HEK293 (cell line): ENCODE results near the gene ST8SIA3.

Experiments used
- CTCF ChIA-PET: fragments of 350-600 bp; formaldehyde crosslinking; extraction: SDS; loops from one replicate; lab custom pipeline; 2021; ENCODE audit warnings: antibody characterized with exemption; lab: Yijun Ruan, JAX
- POLR2A ChIA-PET: fragments of 300-600 bp; formaldehyde crosslinking; extraction: SDS; loops from one replicate; lab custom pipeline; 2020; ENCODE audit warnings: antibody characterized with exemption, inconsistent platforms; lab: Yijun Ruan, JAX
- H3K27ac ChIP-seq: fragments of 200-500 bp; sonication (Bioruptor generic); 2 replicates; pipeline ENCODE4 v1.5.1; 2014; ENCODE audit warnings: low read depth, low read length, control low read depth, inconsistent platforms; ENCODE audit errors: extremely low read depth
- H3K36me3 ChIP-seq, 2 experiments: fragments of 200-500 bp in 1 of 2; sonication (Bioruptor generic) in 1 of 2; 1 replicate in 1 of 2; 2 replicates in 1 of 2; pipeline ENCODE4 v1.5.1; 2014 to 2017; ENCODE audit warnings: inconsistent platforms in 2 of 2, low read length in 2 of 2; ENCODE audit not compliant: control insufficient read depth in 2 of 2, insufficient read depth in 1 of 2
- H3K4me1 ChIP-seq: fragments of 200-500 bp; sonication (Bioruptor generic); 2 replicates; pipeline ENCODE4 v1.5.1; 2014; ENCODE audit warnings: mild to moderate bottlenecking, low read length, inconsistent platforms; ENCODE audit not compliant: control insufficient read depth, insufficient read depth
- H3K4me3 ChIP-seq: 2 replicates; pipeline ENCODE4 v1.5.1; 2011; ENCODE audit warnings: low read depth, mild to moderate bottlenecking, control low read depth, low read length, moderate library complexity
- H3K9me3 ChIP-seq: fragments of 200-500 bp; sonication (Bioruptor generic); 2 replicates; pipeline ENCODE4 v1.5.1; 2014; ENCODE audit warnings: low read depth, low read length, inconsistent platforms; ENCODE audit not compliant: control insufficient read depth, insufficient read depth
- KLF7 ChIP-seq: fragments of 450-650 bp; formaldehyde crosslinking; IDR thresholded peaks from 2 replicates; pipeline ENCODE4 v1.5.1; 2016; ENCODE audit warnings: missing biosample characterization, missing genetic modification characterization, borderline replicate concordance
- RBAK ChIP-seq: fragments of 450-650 bp; formaldehyde crosslinking; IDR thresholded peaks from 2 replicates; pipeline ENCODE4 v1.5.1; 2016; ENCODE audit warnings: missing biosample characterization, missing genetic modification characterization
- SALL2 ChIP-seq: fragments of 450-650 bp; formaldehyde crosslinking; IDR thresholded peaks from 2 replicates; pipeline ENCODE4 v1.5.0; 2017; ENCODE audit warnings: missing biosample characterization, mild to moderate bottlenecking, missing genetic modification characterization, borderline replicate concordance
- SCRT1 ChIP-seq: fragments of 450-650 bp; formaldehyde crosslinking; IDR thresholded peaks from 2 replicates; pipeline ENCODE4 v1.5.1; 2016; ENCODE audit warnings: missing biosample characterization, missing genetic modification characterization, borderline replicate concordance
- SCRT2 ChIP-seq: fragments of 450-650 bp; formaldehyde crosslinking; IDR thresholded peaks from 2 replicates; pipeline ENCODE4 v1.5.1; 2016; ENCODE audit warnings: missing biosample characterization, missing genetic modification characterization
- TRIM28 ChIP-seq: IDR thresholded peaks from 2 replicates; pipeline ENCODE4 v1.6.1; 2011; ENCODE audit warnings: low read length, control low read depth, borderline replicate concordance
- ZNF133 ChIP-seq: fragments of 450-650 bp; formaldehyde crosslinking; IDR thresholded peaks from 2 replicates; pipeline ENCODE4 v1.5.1; 2016; ENCODE audit warnings: missing biosample characterization, missing genetic modification characterization
- ZNF16 ChIP-seq: fragments of 450-650 bp; formaldehyde crosslinking; IDR thresholded peaks from 2 replicates; pipeline ENCODE4 v1.5.1; 2016; ENCODE audit warnings: low read depth, missing biosample characterization, missing genetic modification characterization
- ZNF175 ChIP-seq: fragments of 450-650 bp; formaldehyde crosslinking; IDR thresholded peaks from 2 replicates; pipeline ENCODE4 v1.5.1; 2016; ENCODE audit warnings: missing biosample characterization, missing genetic modification characterization
- ZNF292 ChIP-seq: fragments of 450-650 bp; formaldehyde crosslinking; IDR thresholded peaks from 2 replicates; pipeline ENCODE4 v1.5.1; 2016; ENCODE audit warnings: low read depth, missing biosample characterization, missing genetic modification characterization, borderline replicate concordance
- ZNF341 ChIP-seq: fragments of 450-650 bp; formaldehyde crosslinking; IDR thresholded peaks from 2 replicates; pipeline ENCODE4; 2016; ENCODE audit warnings: low read depth, missing biosample characterization, missing genetic modification characterization
- ZNF514 ChIP-seq: fragments of 450-650 bp; formaldehyde crosslinking; IDR thresholded peaks from 2 replicates; pipeline ENCODE4 v1.5.1; 2016; ENCODE audit warnings: missing biosample characterization, missing genetic modification characterization
- ZNF530 ChIP-seq: fragments of 450-650 bp; formaldehyde crosslinking; IDR thresholded peaks from 2 replicates; pipeline ENCODE4 v1.5.1; 2016; ENCODE audit warnings: low read depth, missing biosample characterization, missing genetic modification characterization
- ZNF785 ChIP-seq: fragments of 450-650 bp; formaldehyde crosslinking; IDR thresholded peaks from 2 replicates; pipeline ENCODE4 v1.5.1; 2016; ENCODE audit warnings: missing biosample characterization, missing genetic modification characterization
- ZSCAN16 ChIP-seq: fragments of 450-650 bp; formaldehyde crosslinking; IDR thresholded peaks from 2 replicates; pipeline ENCODE4 v1.5.1; 2016; ENCODE audit warnings: missing biosample characterization, missing genetic modification characterization
- TF ChIP-seq, protein P1 (sequence below): fragments of 450-650 bp; formaldehyde crosslinking; IDR thresholded peaks from 2 replicates; pipeline ENCODE4 v1.5.1; 2016; ENCODE audit warnings: missing biosample characterization, missing genetic modification characterization
- TF ChIP-seq, protein P2 (sequence below): fragments of 450-650 bp; formaldehyde crosslinking; IDR thresholded peaks from 2 replicates; pipeline ENCODE4 v1.5.1; 2016; ENCODE audit warnings: missing biosample characterization, missing genetic modification characterization
- TF ChIP-seq, protein P3 (sequence below): fragments of 450-650 bp; formaldehyde crosslinking; IDR thresholded peaks from 2 replicates; pipeline ENCODE4 v1.5.1; 2016; ENCODE audit warnings: missing biosample characterization, missing genetic modification characterization, borderline replicate concordance

Gene ST8SIA3

DNA sequence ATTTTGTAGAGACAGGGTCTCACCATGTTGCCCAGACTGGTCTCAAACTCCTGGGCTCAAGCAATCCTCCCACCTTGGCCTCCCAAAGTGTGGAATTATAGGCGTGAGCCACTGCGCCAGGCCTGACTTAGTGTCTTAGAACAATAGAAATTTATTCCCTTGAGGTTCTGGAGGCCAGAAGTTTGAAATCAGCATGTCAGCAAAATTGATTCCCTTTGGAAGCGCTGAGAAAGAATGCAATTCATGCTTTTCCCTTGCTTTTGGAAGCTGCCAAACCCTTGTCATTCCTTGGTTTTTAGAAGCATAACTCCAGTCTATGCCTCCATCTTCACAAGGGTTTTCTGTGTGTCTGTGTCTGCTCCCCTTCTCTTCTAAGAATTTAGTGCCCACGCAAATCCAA lies 20.7 kb downstream of the ST8SIA3 start:
- Histone ChIP-seq H3K4me1 (no peaks in the 10 kb centered on the region), H3K4me3 (no peak overlapping the region)
- ChIA-PET POLR2A (no interaction called here), CTCF (no interaction called here)
- TF ChIP-seq ZNF133 (tag by site-specific recombination) (no peak), ZNF341 (tag by site-specific recombination) (no peak), ZNF514 (tag by site-specific recombination) (no peak), ZNF292 (tag by site-specific recombination) (no peak), ZNF530 (tag by site-specific recombination) (no peak), TRIM28 (no peak), RBAK (tag by site-specific recombination) (no peak), ZSCAN16 (tag by site-specific recombination) (no peak), ZNF16 (tag by site-specific recombination) (no peak), ZNF785 (tag by site-specific recombination) (no peak), SALL2 (no peak), SCRT1 (tag by site-specific recombination) (no peak), ZNF175 (tag by site-specific recombination) (no peak)
- TF ChIP-seq, protein P1, sequence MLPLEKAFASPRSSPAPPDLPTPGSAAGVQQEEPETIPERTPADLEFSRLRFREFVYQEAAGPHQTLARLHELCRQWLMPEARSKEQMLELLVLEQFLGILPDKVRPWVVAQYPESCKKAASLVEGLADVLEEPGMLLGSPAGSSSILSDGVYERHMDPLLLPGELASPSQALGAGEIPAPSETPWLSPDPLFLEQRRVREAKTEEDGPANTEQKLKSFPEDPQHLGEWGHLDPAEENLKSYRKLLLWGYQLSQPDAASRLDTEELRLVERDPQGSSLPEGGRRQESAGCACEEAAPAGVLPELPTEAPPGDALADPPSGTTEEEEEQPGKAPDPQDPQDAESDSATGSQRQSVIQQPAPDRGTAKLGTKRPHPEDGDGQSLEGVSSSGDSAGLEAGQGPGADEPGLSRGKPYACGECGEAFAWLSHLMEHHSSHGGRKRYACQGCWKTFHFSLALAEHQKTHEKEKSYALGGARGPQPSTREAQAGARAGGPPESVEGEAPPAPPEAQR (tag by site-specific recombination): no peak
- TF ChIP-seq, protein P2, sequence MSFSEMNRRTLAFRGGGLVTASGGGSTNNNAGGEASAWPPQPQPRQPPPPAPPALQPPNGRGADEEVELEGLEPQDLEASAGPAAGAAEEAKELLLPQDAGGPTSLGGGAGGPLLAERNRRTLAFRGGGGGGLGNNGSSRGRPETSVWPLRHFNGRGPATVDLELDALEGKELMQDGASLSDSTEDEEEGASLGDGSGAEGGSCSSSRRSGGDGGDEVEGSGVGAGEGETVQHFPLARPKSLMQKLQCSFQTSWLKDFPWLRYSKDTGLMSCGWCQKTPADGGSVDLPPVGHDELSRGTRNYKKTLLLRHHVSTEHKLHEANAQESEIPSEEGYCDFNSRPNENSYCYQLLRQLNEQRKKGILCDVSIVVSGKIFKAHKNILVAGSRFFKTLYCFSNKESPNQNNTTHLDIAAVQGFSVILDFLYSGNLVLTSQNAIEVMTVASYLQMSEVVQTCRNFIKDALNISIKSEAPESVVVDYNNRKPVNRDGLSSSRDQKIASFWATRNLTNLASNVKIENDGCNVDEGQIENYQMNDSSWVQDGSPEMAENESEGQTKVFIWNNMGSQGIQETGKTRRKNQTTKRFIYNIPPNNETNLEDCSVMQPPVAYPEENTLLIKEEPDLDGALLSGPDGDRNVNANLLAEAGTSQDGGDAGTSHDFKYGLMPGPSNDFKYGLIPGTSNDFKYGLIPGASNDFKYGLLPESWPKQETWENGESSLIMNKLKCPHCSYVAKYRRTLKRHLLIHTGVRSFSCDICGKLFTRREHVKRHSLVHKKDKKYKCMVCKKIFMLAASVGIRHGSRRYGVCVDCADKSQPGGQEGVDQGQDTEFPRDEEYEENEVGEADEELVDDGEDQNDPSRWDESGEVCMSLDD (tag by site-specific recombination): no peak
- TF ChIP-seq, all 188 proteins: peak for 0
- Histone ChIP-seq H3K27ac (no peak overlapping the region), H3K36me3 (no peaks in the 10 kb centered on the region), H3K9me3 (no peaks in the 10 kb centered on the region)

DNA sequence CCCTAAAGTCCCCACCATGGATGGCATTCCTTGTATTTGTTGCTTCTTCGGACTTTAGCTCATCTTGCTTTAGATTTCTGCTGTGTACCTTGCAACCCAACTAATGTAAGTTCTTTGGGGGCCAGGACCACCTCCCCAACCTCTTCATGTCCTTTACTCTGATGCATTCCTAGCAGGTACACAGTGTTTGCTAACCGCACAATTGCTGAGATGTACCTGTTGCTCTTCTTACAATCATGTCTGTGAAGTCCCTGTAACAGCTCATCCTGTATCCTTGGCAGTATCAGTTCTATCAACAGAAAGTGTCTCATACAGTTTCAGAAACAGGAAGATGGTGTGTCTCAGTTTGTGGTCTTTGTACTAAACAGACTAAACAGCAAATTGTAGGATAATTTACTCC lies 24.1 kb downstream of the ST8SIA3 start:
- Histone ChIP-seq H3K27ac (no peak overlapping the region), H3K36me3 (no peaks in the 10 kb centered on the region), H3K9me3 (no peaks in the 10 kb centered on the region), H3K4me1 (no peaks in the 10 kb centered on the region), H3K4me3 (no peak overlapping the region)
- ChIA-PET CTCF (interaction anchor here (0.6 to 0.7 kb wide), 2 partner anchors 13 to 104 kb away, joined by 3 to 5 read pairs; no protein-coding TSS in a partner anchor), POLR2A (no interaction called here)
- TF ChIP-seq KLF7 (no peak), SCRT2 (tag by site-specific recombination) (peak; percentile 64), SCRT1 (tag by site-specific recombination) (peak; percentile 57; the same call in 1 of the 2 replicates)
- TF ChIP-seq, protein P3, sequence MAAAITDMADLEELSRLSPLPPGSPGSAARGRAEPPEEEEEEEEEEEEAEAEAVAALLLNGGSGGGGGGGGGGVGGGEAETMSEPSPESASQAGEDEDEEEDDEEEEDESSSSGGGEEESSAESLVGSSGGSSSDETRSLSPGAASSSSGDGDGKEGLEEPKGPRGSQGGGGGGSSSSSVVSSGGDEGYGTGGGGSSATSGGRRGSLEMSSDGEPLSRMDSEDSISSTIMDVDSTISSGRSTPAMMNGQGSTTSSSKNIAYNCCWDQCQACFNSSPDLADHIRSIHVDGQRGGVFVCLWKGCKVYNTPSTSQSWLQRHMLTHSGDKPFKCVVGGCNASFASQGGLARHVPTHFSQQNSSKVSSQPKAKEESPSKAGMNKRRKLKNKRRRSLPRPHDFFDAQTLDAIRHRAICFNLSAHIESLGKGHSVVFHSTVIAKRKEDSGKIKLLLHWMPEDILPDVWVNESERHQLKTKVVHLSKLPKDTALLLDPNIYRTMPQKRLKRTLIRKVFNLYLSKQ (tag by site-specific recombination): no peak
